Measurements from ENCODE around the gene POGLUT2. TPM values are rescaled to one million over a fixed set of nuclear protein-coding genes. Genes with fewer than 3 reads are reported as not detected.

POGLUT2 gene
- total and polyA plus RNA-seq, 2 experiments from 2014 or later, result 14.6 to 17.5 TPM

DNA sequence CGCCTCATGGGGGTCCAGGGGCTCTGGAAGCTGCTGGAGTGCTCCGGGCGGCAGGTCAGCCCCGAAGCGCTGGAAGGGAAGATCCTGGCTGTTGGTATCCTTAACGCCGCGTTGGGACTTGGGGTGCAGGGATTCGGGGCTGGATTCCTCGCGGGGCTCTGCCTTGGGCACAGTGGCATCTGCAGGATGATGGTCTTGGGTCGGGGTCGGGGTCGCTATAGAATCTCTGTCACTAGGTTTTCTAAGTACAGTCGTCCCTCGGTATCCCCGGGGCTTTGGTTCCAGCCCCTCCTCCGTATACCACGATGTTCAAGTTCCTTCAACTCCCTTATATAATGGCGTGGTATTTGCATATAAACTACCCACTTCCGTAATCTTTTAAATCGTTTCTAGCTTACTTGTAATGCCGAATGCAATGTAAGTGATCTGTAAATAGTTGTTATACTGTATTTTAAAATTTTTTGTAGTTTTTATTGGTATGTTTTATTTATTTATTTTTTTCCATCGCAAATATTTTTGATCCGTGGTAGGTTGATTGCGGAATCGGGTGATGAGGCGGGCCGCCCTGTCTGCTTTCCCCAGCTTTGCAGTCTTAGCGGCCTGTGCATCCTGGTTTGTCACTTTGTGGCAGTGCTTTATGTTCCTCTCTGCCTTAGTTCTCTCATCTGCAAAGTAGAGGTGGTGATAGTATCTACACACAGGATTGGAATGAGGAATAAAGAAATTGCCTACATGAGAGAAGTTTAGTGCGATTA, 47.7 kb upstream of the POGLUT2 start (continued):
- TF ChIP-seq, protein P1, sequence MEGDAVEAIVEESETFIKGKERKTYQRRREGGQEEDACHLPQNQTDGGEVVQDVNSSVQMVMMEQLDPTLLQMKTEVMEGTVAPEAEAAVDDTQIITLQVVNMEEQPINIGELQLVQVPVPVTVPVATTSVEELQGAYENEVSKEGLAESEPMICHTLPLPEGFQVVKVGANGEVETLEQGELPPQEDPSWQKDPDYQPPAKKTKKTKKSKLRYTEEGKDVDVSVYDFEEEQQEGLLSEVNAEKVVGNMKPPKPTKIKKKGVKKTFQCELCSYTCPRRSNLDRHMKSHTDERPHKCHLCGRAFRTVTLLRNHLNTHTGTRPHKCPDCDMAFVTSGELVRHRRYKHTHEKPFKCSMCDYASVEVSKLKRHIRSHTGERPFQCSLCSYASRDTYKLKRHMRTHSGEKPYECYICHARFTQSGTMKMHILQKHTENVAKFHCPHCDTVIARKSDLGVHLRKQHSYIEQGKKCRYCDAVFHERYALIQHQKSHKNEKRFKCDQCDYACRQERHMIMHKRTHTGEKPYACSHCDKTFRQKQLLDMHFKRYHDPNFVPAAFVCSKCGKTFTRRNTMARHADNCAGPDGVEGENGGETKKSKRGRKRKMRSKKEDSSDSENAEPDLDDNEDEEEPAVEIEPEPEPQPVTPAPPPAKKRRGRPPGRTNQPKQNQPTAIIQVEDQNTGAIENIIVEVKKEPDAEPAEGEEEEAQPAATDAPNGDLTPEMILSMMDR (conservative IDR thresholded peaks at IDR 0.05; ENCODE audit: low read depth in 2 of 2), result no peak

DNA sequence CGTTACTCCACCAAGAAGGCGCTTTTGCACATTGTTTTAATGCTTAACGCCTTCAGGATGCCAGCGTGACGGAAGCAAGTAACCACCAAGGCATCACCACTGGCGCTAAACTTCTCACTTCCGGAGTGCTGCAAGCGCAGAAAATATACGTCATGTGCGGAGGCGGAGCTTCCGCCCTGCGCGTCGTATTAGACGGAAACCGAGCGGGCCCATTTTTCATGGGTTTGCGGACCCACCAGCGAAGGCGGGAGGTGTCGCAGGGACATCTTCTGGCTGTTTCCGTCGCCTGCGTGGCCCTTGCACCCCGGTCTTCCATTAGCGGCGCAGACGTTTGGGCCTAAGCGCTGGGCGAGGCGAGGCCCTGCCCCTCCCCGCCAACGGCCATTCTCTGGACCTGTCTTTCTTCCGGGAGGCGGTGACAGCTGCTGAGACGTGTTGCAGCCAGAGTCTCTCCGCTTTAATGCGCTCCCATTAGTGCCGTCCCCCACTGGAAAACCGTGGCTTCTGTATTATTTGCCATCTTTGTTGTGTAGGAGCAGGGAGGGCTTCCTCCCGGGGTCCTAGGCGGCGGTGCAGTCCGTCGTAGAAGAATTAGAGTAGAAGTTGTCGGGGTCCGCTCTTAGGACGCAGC, 47.0 kb upstream of the POGLUT2 start, which contains the start of gene ERCC5:
TSS of gene ERCC5 (plus strand) at position 403 of the 631 bp plus-strand sequence. CDS start 235 bp downstream, outside the sequence.
- Mint-ChIP-seq H3K9me3 (no peaks in the 10 kb centered on the region), H3K36me3 (ENCODE audit: low read depth) (no peaks in the 10 kb centered on the region), H3K4me3 (peak within 1 kb of the TSS; percentile 98), H3K4me1 (peaks cover 11% of the 10 kb centered on the region), H3K27ac (peak within 1 kb of the TSS; percentile 97), H3K27me3 (ENCODE audit: insufficient read depth, low read depth, poor library complexity) (peaks cover 16% of the 10 kb centered on the region)
- Histone ChIP-seq H2AFZ (peak within 1 kb of the TSS; percentile 75), H3F3A (replicated peaks; ENCODE audit: low read depth) (no peaks in the 10 kb centered on the region), H3K4me2 (peak within 1 kb of the TSS; percentile 89), H3K36me3 (ENCODE audit: insufficient read depth) (no peaks in the 10 kb centered on the region), H3K9me2 (ENCODE audit: insufficient read depth) (no peaks in the 10 kb centered on the region), H4K20me1 (replicated peaks; ENCODE audit: insufficient read depth) (no peaks in the 10 kb centered on the region), H3K4me1 (ENCODE audit: insufficient read depth) (peaks cover 4% of the 10 kb centered on the region; the same call in 1 of the 2 replicates), H3K4me3 (peak within 1 kb of the TSS; percentile 89), H3K27ac (ENCODE audit: low read depth) (peak within 1 kb of the TSS; percentile 67), H3K79me2 (replicated peaks; ENCODE audit: insufficient read depth) (peaks cover 25% of the 10 kb centered on the region), H3K27me3 (ENCODE audit: insufficient read depth) (no peaks in the 10 kb centered on the region)
- peak; percentile 65 for TF ChIP-seq ETS1 (IDR thresholded peaks at IDR 0.05)
- TF ChIP-seq NANOG (IDR thresholded peaks at IDR 0.05; ENCODE audit: borderline replicate concordance), result no peak
- TF ChIP-seq, protein P1 (conservative IDR thresholded peaks at IDR 0.05; ENCODE audit: low read depth in 2 of 2), result no peak; a peak in 1 of 4 replicates
- TF ChIP-seq CREB1 (CRISPR knock-in tag; IDR thresholded peaks at IDR 0.05; ENCODE audit: low read depth), result peak; percentile 97
- TF ChIP-seq POLR2AphosphoS5 (IDR thresholded peaks at IDR 0.05; ENCODE audit: low read depth), result peak; percentile 80
- TF ChIP-seq STAT1 (IDR thresholded peaks at IDR 0.05; ENCODE audit: unreplicated experiment), result no peak
- no peak for TF ChIP-seq ZNF114 (CRISPR knock-in tag; IDR thresholded peaks at IDR 0.05)
- ATAC-seq (peak; percentile 89), DNase-seq (ENCODE audit: low spot score) (peak; percentile 97)

Data from GM23338 (cell line).